GM12875 (cell line): ENCODE measurements around the gene SDK1.

ENCODE experiments used
- H3K4me3 ChIP-seq: one replicate; pipeline ENCODE4 v1.5.1; 2011; ENCODE audit warnings: low read depth, low read length, control low read depth
- CTCF ChIP-seq: IDR thresholded peaks from 2 replicates; pipeline ENCODE4 v1.5.1; 2011; ENCODE audit warnings: low read depth, mild to moderate bottlenecking, control low read depth, inconsistent platforms, low read length, moderate library complexity, borderline replicate concordance; ENCODE audit not compliant: insufficient read depth

SDK1 gene

GRCh38 chr7:4074407-4074806 lies 773.4 kb downstream of the SDK1 start:
- H3K4me3 ChIP-seq = no peak overlapping the region
- TF ChIP-seq CTCF = no peak

GRCh38 chr7:4074994-4075393 lies 773.9 kb downstream of the SDK1 start:
- H3K4me3 ChIP-seq = no peak overlapping the region
- no peak for TF ChIP-seq CTCF

- TF ChIP-seq CTCF = no peak
- no peak overlapping the region for H3K4me3 ChIP-seq
Measured at GRCh38 chr7:4076701-4077294, 775.7 kb downstream of the SDK1 start.

GRCh38 chr7:4077980-4078379 lies 776.9 kb downstream of the SDK1 start:
- TF ChIP-seq CTCF = no peak
- no peak overlapping the region for H3K4me3 ChIP-seq

GRCh38 chr7:4078580-4078979 lies 777.5 kb downstream of the SDK1 start:
- TF ChIP-seq CTCF = no peak

GRCh38 chr7:4079366-4079765 lies 778.3 kb downstream of the SDK1 start:
- no peak for TF ChIP-seq CTCF
- no peak overlapping the region for H3K4me3 ChIP-seq

More at GRCh38 chr7:4078580-4078979, 777.5 kb downstream of the SDK1 start:
- H3K4me3 ChIP-seq = no peak overlapping the region

GRCh38 chr7:4079956-4080355 lies 778.9 kb downstream of the SDK1 start:
- H3K4me3 ChIP-seq = no peak overlapping the region
- TF ChIP-seq CTCF = no peak
